Hepatocyte (in vitro differentiated cells): Measurements from ENCODE around the gene ZDHHC21. TPM values are rescaled to one million over a fixed set of nuclear protein-coding genes. Genes with fewer than 3 reads are reported as not detected.

Experiments used
- DNase-seq: peaks from one replicate; pipeline ENCODE4 v3.0.0-alpha.2; 2016; ENCODE audit warnings: low spot score
- H2AFZ ChIP-seq: fragments of 200-600 bp; sonication (generic); 2 replicates; pipeline ENCODE4 v1.6.0; 2016; ENCODE audit warnings: antibody characterized with exemption, mild to moderate bottlenecking
- H3K27ac ChIP-seq: fragments of 200-600 bp; sonication (generic); 2 replicates; pipeline ENCODE4 v1.5.1; 2016; ENCODE audit warnings: mild to moderate bottlenecking
- H3K27me3 ChIP-seq: fragments of 200-600 bp; sonication (generic); 2 replicates; pipeline ENCODE4 v1.6.1; 2016
- H3K36me3 ChIP-seq: fragments of 200-600 bp; sonication (generic); replicated peaks from 2 replicates; pipeline ENCODE4 v1.5.1; 2016; ENCODE audit warnings: low read depth; ENCODE audit not compliant: insufficient read depth
- H3K4me1 ChIP-seq: fragments of 200-600 bp; sonication (generic); 2 replicates; pipeline ENCODE4 v1.5.1; 2016; ENCODE audit warnings: mild to moderate bottlenecking, moderate library complexity; ENCODE audit not compliant: insufficient read depth
- H3K4me2 ChIP-seq: fragments of 200-600 bp; sonication (generic); 2 replicates; pipeline ENCODE4 v1.6.0; 2016
- H3K4me3 ChIP-seq: fragments of 200-600 bp; sonication (generic); 2 replicates; pipeline ENCODE4 v1.5.1; 2016; ENCODE audit warnings: mild to moderate bottlenecking
- H3K79me2 ChIP-seq: fragments of 200-600 bp; sonication (generic); 2 replicates; pipeline ENCODE4 v1.6.0; 2017; ENCODE audit warnings: mild to moderate bottlenecking
- H3K9me2 ChIP-seq: fragments of 200-600 bp; sonication (generic); replicated peaks from 2 replicates; pipeline ENCODE4 v1.6.0; 2017; ENCODE audit warnings: mild to moderate bottlenecking; ENCODE audit not compliant: insufficient read depth
- H3K9me3 ChIP-seq: fragments of 200-600 bp; sonication (generic); 2 replicates; pipeline ENCODE4 v1.5.1; 2016; ENCODE audit warnings: low read depth, mild to moderate bottlenecking
- H4K20me1 ChIP-seq: fragments of 200-600 bp; sonication (generic); 2 replicates; pipeline ENCODE4 v1.6.0; 2016; ENCODE audit warnings: mild to moderate bottlenecking; ENCODE audit not compliant: insufficient read depth, poor library complexity, severe bottlenecking
- EZH2 ChIP-seq: fragments of 200-600 bp; sonication (generic); IDR thresholded peaks from 2 replicates; pipeline ENCODE4 v1.6.1; 2016; ENCODE audit warnings: antibody characterized with exemption, mild to moderate bottlenecking, borderline replicate concordance
- EZH2phosphoT487 ChIP-seq: fragments of 200-600 bp; sonication (generic); IDR thresholded peaks from one replicate; pipeline ENCODE4 v1.6.1; 2018; ENCODE audit warnings: antibody characterized with exemption, mild to moderate bottlenecking, low read depth, moderate library complexity; ENCODE audit not compliant: unreplicated experiment, severe bottlenecking
- WGBS: methylation state at CpG from one replicate; pipeline ENCODE4 v1.1.6; 2016; ENCODE audit warnings: low lambda C conversion rate; ENCODE audit errors: missing lambda C conversion rate; 5-methylcytosine and 5-hydroxymethylcytosine counted together
- polyA plus RNA-seq: library from polyadenylated mRNA; unstranded; fragments of >200 nt; fragmentation: Nextera tagmentation; extraction: Ambion mirVana; gene quantifications from 2 replicates; pipeline ENCODE4 v1.2.1, GENCODE V29; 2016
- total RNA-seq: library from RNA; depleted of rRNA; stranded (reverse); fragments of >200 nt; gene quantifications from 2 replicates; pipeline ENCODE4 v1.2.3, GENCODE V29; 2014
- TF ChIP-seq, protein P1 (sequence below): fragments of 200-600 bp; sonication (generic); IDR thresholded peaks from 2 replicates; pipeline ENCODE4 v1.5.1; 2016; ENCODE audit warnings: antibody characterized with exemption, mild to moderate bottlenecking; ENCODE audit not compliant: poor library complexity

ZDHHC21 gene
- total and polyA plus RNA-seq, 2 experiments from 2014 or later: 4.7 to 17.7 TPM

GRCh38 chr9:14660721-14661120 is 32.5 kb downstream of the ZDHHC21 start:
- H3K36me3 ChIP-seq: no peaks in the 10 kb centered on the region
- DNase-seq: no peak
- H4K20me1 ChIP-seq: no peaks in the 10 kb centered on the region
- H3K9me3 ChIP-seq: no peaks in the 10 kb centered on the region
- no peaks in the 10 kb centered on the region for H3K27me3 ChIP-seq
- no peak overlapping the region for H3K4me3 ChIP-seq
- TF ChIP-seq, protein P1, sequence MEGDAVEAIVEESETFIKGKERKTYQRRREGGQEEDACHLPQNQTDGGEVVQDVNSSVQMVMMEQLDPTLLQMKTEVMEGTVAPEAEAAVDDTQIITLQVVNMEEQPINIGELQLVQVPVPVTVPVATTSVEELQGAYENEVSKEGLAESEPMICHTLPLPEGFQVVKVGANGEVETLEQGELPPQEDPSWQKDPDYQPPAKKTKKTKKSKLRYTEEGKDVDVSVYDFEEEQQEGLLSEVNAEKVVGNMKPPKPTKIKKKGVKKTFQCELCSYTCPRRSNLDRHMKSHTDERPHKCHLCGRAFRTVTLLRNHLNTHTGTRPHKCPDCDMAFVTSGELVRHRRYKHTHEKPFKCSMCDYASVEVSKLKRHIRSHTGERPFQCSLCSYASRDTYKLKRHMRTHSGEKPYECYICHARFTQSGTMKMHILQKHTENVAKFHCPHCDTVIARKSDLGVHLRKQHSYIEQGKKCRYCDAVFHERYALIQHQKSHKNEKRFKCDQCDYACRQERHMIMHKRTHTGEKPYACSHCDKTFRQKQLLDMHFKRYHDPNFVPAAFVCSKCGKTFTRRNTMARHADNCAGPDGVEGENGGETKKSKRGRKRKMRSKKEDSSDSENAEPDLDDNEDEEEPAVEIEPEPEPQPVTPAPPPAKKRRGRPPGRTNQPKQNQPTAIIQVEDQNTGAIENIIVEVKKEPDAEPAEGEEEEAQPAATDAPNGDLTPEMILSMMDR: no peak
- no peak for TF ChIP-seq EZH2phosphoT487
- TF ChIP-seq EZH2: no peak
- H3K79me2 ChIP-seq: no peaks in the 10 kb centered on the region
- no peaks in the 10 kb centered on the region for H3K9me2 ChIP-seq
- 93% methylated on average over 5 of the region's 5 CpGs for WGBS
- H2AFZ ChIP-seq: no peak overlapping the region
- peaks cover 4% of the 10 kb centered on the region for H3K4me1 ChIP-seq
- no peak overlapping the region for H3K27ac ChIP-seq
- no peak overlapping the region for H3K4me2 ChIP-seq

- TF ChIP-seq EZH2phosphoT487 (no peak), EZH2 (no peak)
- 76% methylated on average over 1 of the region's 1 CpG for WGBS
- Histone ChIP-seq H3K9me3 (peaks cover 14% of the 10 kb centered on the region), H3K27ac (no peak overlapping the region), H3K79me2 (no peaks in the 10 kb centered on the region), H3K27me3 (no peaks in the 10 kb centered on the region), H4K20me1 (no peaks in the 10 kb centered on the region), H3K9me2 (no peaks in the 10 kb centered on the region), H2AFZ (no peak overlapping the region), H3K4me2 (no peak overlapping the region), H3K36me3 (no peaks in the 10 kb centered on the region), H3K4me1 (peaks cover 4% of the 10 kb centered on the region), H3K4me3 (no peak overlapping the region)
- DNase-seq: no peak
Measured at GRCh38 chr9:14654932-14655331, 38.3 kb downstream of the ZDHHC21 start.

DNA sequence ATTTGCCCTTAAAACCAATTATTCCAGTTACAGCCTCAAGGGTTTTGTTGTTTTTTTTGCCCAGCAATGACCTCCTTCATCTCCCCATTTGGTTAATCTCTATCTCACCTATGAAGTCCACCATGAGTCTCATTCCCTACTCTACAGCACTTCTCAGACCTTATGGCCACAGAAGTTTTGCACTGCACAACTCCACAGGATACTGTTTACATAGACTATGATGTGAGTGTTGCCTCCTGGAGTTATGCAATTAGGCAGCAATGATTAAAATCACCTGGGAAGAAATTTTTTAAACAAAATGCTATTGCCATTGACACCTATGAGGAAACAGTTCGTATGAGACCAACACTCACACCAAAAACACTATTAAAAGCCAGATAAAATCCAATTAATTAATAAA is 39.7 kb downstream of the ZDHHC21 start:
- Histone ChIP-seq H3K9me3 (peaks cover 14% of the 10 kb centered on the region), H3K4me3 (no peak overlapping the region), H2AFZ (no peak overlapping the region), H3K27ac (no peak overlapping the region), H3K9me2 (no peaks in the 10 kb centered on the region), H3K4me2 (no peak overlapping the region), H4K20me1 (no peaks in the 10 kb centered on the region), H3K36me3 (no peaks in the 10 kb centered on the region), H3K27me3 (no peaks in the 10 kb centered on the region), H3K79me2 (no peaks in the 10 kb centered on the region), H3K4me1 (no peaks in the 10 kb centered on the region)
- no peak for TF ChIP-seq EZH2phosphoT487
- no peak for TF ChIP-seq EZH2
- TF ChIP-seq, protein P1: no peak
- no peak for DNase-seq
- WGBS: 94% methylated on average over 1 of the region's 1 CpG

GRCh38 chr9:14652729-14653377 is 40.4 kb downstream of the ZDHHC21 start:
- no peaks in the 10 kb centered on the region for H3K36me3 ChIP-seq
- no peaks in the 10 kb centered on the region for H3K9me2 ChIP-seq
- H3K4me1 ChIP-seq: no peaks in the 10 kb centered on the region
- peaks cover 14% of the 10 kb centered on the region for H3K9me3 ChIP-seq
- H3K27ac ChIP-seq: no peak overlapping the region
- H3K4me2 ChIP-seq: no peak overlapping the region
- H3K27me3 ChIP-seq: no peaks in the 10 kb centered on the region
- no peak overlapping the region for H2AFZ ChIP-seq
- H4K20me1 ChIP-seq: no peaks in the 10 kb centered on the region
- H3K4me3 ChIP-seq: no peak overlapping the region
- no peaks in the 10 kb centered on the region for H3K79me2 ChIP-seq
- 48% methylated on average over 4 of the region's 4 CpGs for WGBS
- no peak for TF ChIP-seq EZH2phosphoT487
- TF ChIP-seq EZH2: no peak
- TF ChIP-seq, protein P1: peak; percentile 63
- peak; percentile 66 for DNase-seq
